HEK293 (cell line): ENCODE measurements around the gene POU2AF3.

Experiments
- CTCF ChIA-PET: fragments of 350-600 bp; formaldehyde crosslinking; extraction: SDS; loops from one replicate; lab custom pipeline; 2021; ENCODE audit warnings: antibody characterized with exemption; lab: Yijun Ruan, JAX
- POLR2A ChIA-PET: fragments of 300-600 bp; formaldehyde crosslinking; extraction: SDS; loops from one replicate; lab custom pipeline; 2020; ENCODE audit warnings: antibody characterized with exemption, inconsistent platforms; lab: Yijun Ruan, JAX
- H3K27ac ChIP-seq: fragments of 200-500 bp; sonication (Bioruptor generic); 2 replicates; pipeline ENCODE4 v1.5.1; 2014; ENCODE audit warnings: low read depth, low read length, control low read depth, inconsistent platforms; ENCODE audit errors: extremely low read depth
- H3K36me3 ChIP-seq, 2 experiments: fragments of 200-500 bp in 1 of 2; sonication (Bioruptor generic) in 1 of 2; 1 replicate in 1 of 2; 2 replicates in 1 of 2; pipeline ENCODE4 v1.5.1; 2014 to 2017; ENCODE audit warnings: inconsistent platforms in 2 of 2, low read length in 2 of 2; ENCODE audit not compliant: control insufficient read depth in 2 of 2, insufficient read depth in 1 of 2
- H3K4me1 ChIP-seq: fragments of 200-500 bp; sonication (Bioruptor generic); 2 replicates; pipeline ENCODE4 v1.5.1; 2014; ENCODE audit warnings: mild to moderate bottlenecking, low read length, inconsistent platforms; ENCODE audit not compliant: control insufficient read depth, insufficient read depth
- H3K4me3 ChIP-seq: 2 replicates; pipeline ENCODE4 v1.5.1; 2011; ENCODE audit warnings: low read depth, mild to moderate bottlenecking, control low read depth, low read length, moderate library complexity
- H3K9me3 ChIP-seq: fragments of 200-500 bp; sonication (Bioruptor generic); 2 replicates; pipeline ENCODE4 v1.5.1; 2014; ENCODE audit warnings: low read depth, low read length, inconsistent platforms; ENCODE audit not compliant: control insufficient read depth, insufficient read depth
- ATF2 ChIP-seq: fragments of 450-650 bp; formaldehyde crosslinking; IDR thresholded peaks from 2 replicates; pipeline ENCODE4 v1.5.1; 2016; ENCODE audit warnings: missing biosample characterization, missing genetic modification characterization, low read depth
- IKZF3 ChIP-seq: fragments of 450-650 bp; IDR thresholded peaks from 2 replicates; pipeline ENCODE4 v1.5.0; 2018; ENCODE audit warnings: missing biosample characterization, mild to moderate bottlenecking, missing genetic modification characterization, moderate library complexity
- KLF9 ChIP-seq: fragments of 450-650 bp; formaldehyde crosslinking; IDR thresholded peaks from 2 replicates; pipeline ENCODE4 v1.5.1; 2016; ENCODE audit warnings: missing biosample characterization, missing genetic modification characterization, low read depth
- OSR2 ChIP-seq: fragments of 450-650 bp; formaldehyde crosslinking; IDR thresholded peaks from 2 replicates; pipeline ENCODE4 v1.5.1; 2016; ENCODE audit warnings: missing biosample characterization, missing genetic modification characterization
- OVOL3 ChIP-seq: fragments of 450-650 bp; formaldehyde crosslinking; IDR thresholded peaks from 2 replicates; pipeline ENCODE4 v1.5.1; 2016; ENCODE audit warnings: missing biosample characterization, missing genetic modification characterization
- PRDM4 ChIP-seq: fragments of 450-650 bp; formaldehyde crosslinking; IDR thresholded peaks from 2 replicates; pipeline ENCODE4 v1.5.1; 2017; ENCODE audit warnings: missing biosample characterization, missing genetic modification characterization
- TCF7L2 ChIP-seq: IDR thresholded peaks from 2 replicates; pipeline ENCODE4 v1.6.1; 2011; ENCODE audit warnings: low read depth, mild to moderate bottlenecking, inconsistent platforms, low read length, moderate library complexity, borderline replicate concordance
- ZBTB44 ChIP-seq: fragments of 450-650 bp; IDR thresholded peaks from 2 replicates; pipeline ENCODE4 v1.5.1; 2018; ENCODE audit warnings: missing biosample characterization, mild to moderate bottlenecking, missing genetic modification characterization
- ZNF121 ChIP-seq: fragments of 450-650 bp; formaldehyde crosslinking; IDR thresholded peaks from 2 replicates; pipeline ENCODE4 v1.5.1; 2016; ENCODE audit warnings: missing biosample characterization, missing genetic modification characterization
- ZNF175 ChIP-seq: fragments of 450-650 bp; formaldehyde crosslinking; IDR thresholded peaks from 2 replicates; pipeline ENCODE4 v1.5.1; 2016; ENCODE audit warnings: missing biosample characterization, missing genetic modification characterization
- ZNF23 ChIP-seq: fragments of 450-650 bp; formaldehyde crosslinking; IDR thresholded peaks from 2 replicates; pipeline ENCODE4 v1.5.1; 2016; ENCODE audit warnings: missing biosample characterization, missing genetic modification characterization, borderline replicate concordance
- ZNF239 ChIP-seq: fragments of 450-650 bp; formaldehyde crosslinking; IDR thresholded peaks from 2 replicates; pipeline ENCODE4 v1.5.1; 2016; ENCODE audit warnings: missing biosample characterization, missing genetic modification characterization
- ZNF292 ChIP-seq: fragments of 450-650 bp; formaldehyde crosslinking; IDR thresholded peaks from 2 replicates; pipeline ENCODE4 v1.5.1; 2016; ENCODE audit warnings: low read depth, missing biosample characterization, missing genetic modification characterization, borderline replicate concordance
- ZNF335 ChIP-seq: fragments of 450-650 bp; formaldehyde crosslinking; conservative IDR thresholded peaks from 2 replicates; pipeline ENCODE4 v1.5.1; 2016; ENCODE audit warnings: missing biosample characterization, missing genetic modification characterization
- ZNF341 ChIP-seq: fragments of 450-650 bp; formaldehyde crosslinking; IDR thresholded peaks from 2 replicates; pipeline ENCODE4; 2016; ENCODE audit warnings: low read depth, missing biosample characterization, missing genetic modification characterization
- ZNF354C ChIP-seq: fragments of 450-650 bp; formaldehyde crosslinking; IDR thresholded peaks from 2 replicates; pipeline ENCODE4 v1.5.1; 2016; ENCODE audit warnings: missing biosample characterization, missing genetic modification characterization, low read depth, borderline replicate concordance
- ZNF362 ChIP-seq: fragments of 450-650 bp; formaldehyde crosslinking; IDR thresholded peaks from 2 replicates; pipeline ENCODE4 v1.5.1; 2016; ENCODE audit warnings: missing biosample characterization, missing genetic modification characterization
- ZNF426 ChIP-seq: fragments of 450-650 bp; formaldehyde crosslinking; IDR thresholded peaks from 2 replicates; pipeline ENCODE4 v1.5.1; 2017; ENCODE audit warnings: missing biosample characterization, missing genetic modification characterization, mild to moderate bottlenecking, inconsistent platforms, moderate library complexity
- ZNF501 ChIP-seq: fragments of 450-650 bp; formaldehyde crosslinking; IDR thresholded peaks from 2 replicates; pipeline ENCODE4 v1.5.1; 2016; ENCODE audit warnings: missing biosample characterization, missing genetic modification characterization
- ZNF510 ChIP-seq: fragments of 450-650 bp; formaldehyde crosslinking; IDR thresholded peaks from 2 replicates; pipeline ENCODE4 v1.5.1; 2018; ENCODE audit warnings: mild to moderate bottlenecking, missing genetic modification characterization, missing biosample characterization; ENCODE audit not compliant: insufficient replicate concordance
- ZNF514 ChIP-seq: fragments of 450-650 bp; formaldehyde crosslinking; IDR thresholded peaks from 2 replicates; pipeline ENCODE4 v1.5.1; 2016; ENCODE audit warnings: missing biosample characterization, missing genetic modification characterization
- ZNF549 ChIP-seq: fragments of 450-650 bp; IDR thresholded peaks from 2 replicates; pipeline ENCODE4 v1.5.1; 2018; ENCODE audit warnings: missing biosample characterization, missing genetic modification characterization, mild to moderate bottlenecking, inconsistent platforms, moderate library complexity
- ZNF585B ChIP-seq: fragments of 450-650 bp; formaldehyde crosslinking; IDR thresholded peaks from 2 replicates; pipeline ENCODE4 v1.5.1; 2016; ENCODE audit warnings: missing biosample characterization, missing genetic modification characterization
- ZNF670 ChIP-seq: fragments of 450-650 bp; formaldehyde crosslinking; IDR thresholded peaks from 2 replicates; pipeline ENCODE4 v1.5.1; 2016; ENCODE audit warnings: missing biosample characterization, missing genetic modification characterization, low read depth
- ZSCAN18 ChIP-seq: fragments of 450-650 bp; formaldehyde crosslinking; IDR thresholded peaks from 2 replicates; pipeline ENCODE4 v1.5.1; 2016; ENCODE audit warnings: missing biosample characterization, missing genetic modification characterization
- ZSCAN4 ChIP-seq: fragments of 450-650 bp; formaldehyde crosslinking; IDR thresholded peaks from 2 replicates; pipeline ENCODE4 v1.5.1; 2017; ENCODE audit warnings: missing biosample characterization, missing genetic modification characterization

The POU2AF3 gene

GRCh38 chr11:111302298-111302697 is 4.0 kb downstream of the POU2AF3 start:
- CTCF ChIA-PET: interaction anchor here (1.3 kb wide), 1 partner anchor 121 kb away, joined by 4 read pairs; no protein-coding TSS in a partner anchor
- Histone ChIP-seq H3K4me1 (no peaks in the 10 kb centered on the region), H3K36me3 (no peaks in the 10 kb centered on the region)
- POLR2A ChIA-PET: no interaction called here
- peak; percentile 22; the same call in 1 of the 2 replicates for TF ChIP-seq ZNF335 (tag by site-specific recombination)
- no peak for TF ChIP-seq ZSCAN4 (tag by site-specific recombination)
- TF ChIP-seq, all 188 proteins: peak for 1
- Histone ChIP-seq H3K4me3 (no peak overlapping the region), H3K9me3 (no peaks in the 10 kb centered on the region), H3K27ac (0 out of 2 replicates have a peak overlapping the region, but pooled peaks have one; percentile 14)

- Histone ChIP-seq H3K4me1 (no peaks in the 10 kb centered on the region), H3K4me3 (no peak overlapping the region), H3K27ac (no peak overlapping the region), H3K9me3 (no peaks in the 10 kb centered on the region), H3K36me3 (no peaks in the 10 kb centered on the region)
- ChIA-PET CTCF (interaction anchor here (0.6 to 1.2 kb wide), 3 partner anchors 21 to 1364 kb away, joined by 4 to 6 read pairs (median 4); no protein-coding TSS in a partner anchor), POLR2A (interaction anchor here (1.0 kb wide), 1 partner anchor 17 kb away, joined by 5 read pairs; no protein-coding TSS in a partner anchor)
- TF ChIP-seq ZNF362 (tag by site-specific recombination): no peak
- TF ChIP-seq ZNF341 (tag by site-specific recombination): no peak
- TF ChIP-seq ATF2: no peak
- TF ChIP-seq PRDM4 (tag by site-specific recombination): no peak
- TF ChIP-seq ZNF549: peak; percentile 55; the same call in 1 of the 2 replicates
- TF ChIP-seq OVOL3: no peak
- no peak for TF ChIP-seq ZSCAN18 (tag by site-specific recombination)
- no peak for TF ChIP-seq ZNF670 (tag by site-specific recombination)
- TF ChIP-seq ZNF292: no peak
- TF ChIP-seq ZNF514 (tag by site-specific recombination): no peak
- TF ChIP-seq ZNF121: no peak
- TF ChIP-seq ZNF585B (tag by site-specific recombination): no peak
- TF ChIP-seq IKZF3 (tag by site-specific recombination): no peak
- no peak for TF ChIP-seq ZNF239 (tag by site-specific recombination)
- no peak for TF ChIP-seq ZBTB44 (tag by site-specific recombination)
- TF ChIP-seq ZNF501 (tag by site-specific recombination): no peak
- TF ChIP-seq KLF9 (tag by site-specific recombination): no peak
- TF ChIP-seq ZNF23 (tag by site-specific recombination): no peak
- no peak for TF ChIP-seq ZNF175 (tag by site-specific recombination)
- no peak for TF ChIP-seq ZNF510 (tag by site-specific recombination)
- TF ChIP-seq ZNF426 (tag by site-specific recombination): no peak
- no peak for TF ChIP-seq ZNF354C (tag by site-specific recombination)
- peak; percentile 58; the same call in 1 of the 2 replicates for TF ChIP-seq OSR2 (tag by site-specific recombination)
- TF ChIP-seq TCF7L2: no peak
These were observed 5.1 kb downstream of the POU2AF3 start for GRCh38 chr11:111303461-111303860.
